ENCODE measurements around the gene KCNK7.

Gene KCNK7

GRCh38 chr11:65610404-65610803 is 14.8 kb upstream of the KCNK7 start:
- peaks cover 4% of the 10 kb centered on the region; the same call in 1 of the 2 replicates for H3K79me2 ChIP-seq (ENCODE audit: insufficient read depth, low read length)
- H3K27ac ChIP-seq (ENCODE audit: low read depth, low read length), result no peak overlapping the region
- H4K20me1 ChIP-seq (ENCODE audit: low read depth, low read length), result no peaks in the 10 kb centered on the region
- no peak overlapping the region for H3K4me3 ChIP-seq (ENCODE audit: insufficient read depth, low read length, poor library complexity, severe bottlenecking)
- H3K9me2 ChIP-seq (replicated peaks; ENCODE audit: insufficient read depth, low read length), result no peaks in the 10 kb centered on the region
- no peaks in the 10 kb centered on the region for H3K9me3 ChIP-seq (ENCODE audit: insufficient read depth, low read length)
- H2AFZ ChIP-seq (ENCODE audit: low read depth, low read length, severe bottlenecking), result no peak overlapping the region
- no peaks in the 10 kb centered on the region for H3F3A ChIP-seq (ENCODE audit: insufficient read depth)
- H3K4me2 ChIP-seq (ENCODE audit: low read depth, low read length, poor library complexity, severe bottlenecking), result no peak overlapping the region
- no peaks in the 10 kb centered on the region for H3K27me3 ChIP-seq (ENCODE audit: low read length)
- H3K9ac ChIP-seq (ENCODE audit: low read length), result no peak overlapping the region
- no peaks in the 10 kb centered on the region for H3K36me3 ChIP-seq (ENCODE audit: low read length)
- TF ChIP-seq EZH2phosphoT487 (conservative IDR thresholded peaks at IDR 0.05; ENCODE audit: low read length), result no peak
- no peak for TF ChIP-seq CTCF (IDR thresholded peaks at IDR 0.05; ENCODE audit: insufficient read depth, low read length, poor library complexity, severe bottlenecking)

- Histone ChIP-seq H3K79me2 (ENCODE audit: insufficient read depth, low read length) (peaks cover under 1% of the 10 kb centered on the region; the same call in 1 of the 2 replicates), H3F3A (ENCODE audit: insufficient read depth) (no peaks in the 10 kb centered on the region), H2AFZ (ENCODE audit: low read depth, low read length, severe bottlenecking) (no peak overlapping the region), H3K27ac (ENCODE audit: low read depth, low read length) (no peak overlapping the region), H3K9ac (ENCODE audit: low read length) (no peak overlapping the region), H4K20me1 (ENCODE audit: low read depth, low read length) (no peaks in the 10 kb centered on the region), H3K9me2 (replicated peaks; ENCODE audit: insufficient read depth, low read length) (no peaks in the 10 kb centered on the region), H3K27me3 (ENCODE audit: low read length) (no peaks in the 10 kb centered on the region), H3K9me3 (ENCODE audit: insufficient read depth, low read length) (no peaks in the 10 kb centered on the region), H3K36me3 (ENCODE audit: low read length) (no peaks in the 10 kb centered on the region), H3K4me3 (ENCODE audit: insufficient read depth, low read length, poor library complexity, severe bottlenecking) (no peak overlapping the region), H3K4me2 (ENCODE audit: low read depth, low read length, poor library complexity, severe bottlenecking) (no peak overlapping the region)
- TF ChIP-seq CTCF (IDR thresholded peaks at IDR 0.05; ENCODE audit: insufficient read depth, low read length, poor library complexity, severe bottlenecking), result no peak
- TF ChIP-seq EZH2phosphoT487 (conservative IDR thresholded peaks at IDR 0.05; ENCODE audit: low read length), result no peak
Observed at GRCh38 chr11:65609665-65610064, 14.1 kb upstream of the KCNK7 start.

- TF ChIP-seq CTCF (IDR thresholded peaks at IDR 0.05; ENCODE audit: insufficient read depth, low read length, poor library complexity, severe bottlenecking) (no peak), EZH2phosphoT487 (conservative IDR thresholded peaks at IDR 0.05; ENCODE audit: low read length) (no peak)
- Histone ChIP-seq H3K27ac (ENCODE audit: low read depth, low read length) (no peak overlapping the region), H3K9ac (ENCODE audit: low read length) (no peak overlapping the region), H3K9me2 (replicated peaks; ENCODE audit: insufficient read depth, low read length) (no peaks in the 10 kb centered on the region), H3K27me3 (ENCODE audit: low read length) (no peaks in the 10 kb centered on the region), H2AFZ (ENCODE audit: low read depth, low read length, severe bottlenecking) (no peak overlapping the region), H3K4me3 (ENCODE audit: insufficient read depth, low read length, poor library complexity, severe bottlenecking) (no peak overlapping the region), H3K4me2 (ENCODE audit: low read depth, low read length, poor library complexity, severe bottlenecking) (no peak overlapping the region), H3K79me2 (ENCODE audit: insufficient read depth, low read length) (no peaks in the 10 kb centered on the region), H4K20me1 (ENCODE audit: low read depth, low read length) (no peaks in the 10 kb centered on the region), H3K9me3 (ENCODE audit: insufficient read depth, low read length) (no peaks in the 10 kb centered on the region), H3K36me3 (ENCODE audit: low read length) (no peaks in the 10 kb centered on the region), H3F3A (ENCODE audit: insufficient read depth) (no peaks in the 10 kb centered on the region)
Observed at GRCh38 chr11:65609229-65609628, 13.6 kb upstream of the KCNK7 start.
